SU-DHL-6 (cell line): ENCODE measurements around the gene RNF8.

Experiments
- H2AFZ ChIP-seq: fragments of 200-600 bp; sonication (generic); 2 replicates; pipeline ENCODE4 v1.6.1; 2014; ENCODE audit warnings: low read depth, mild to moderate bottlenecking, moderate library complexity, mixed read lengths, antibody characterized with exemption, low read length; ENCODE audit not compliant: severe bottlenecking
- H3F3A ChIP-seq: fragments of 200-600 bp; shearing (Covaris generic); 2 replicates; pipeline ENCODE4 v1.6.0; 2016; ENCODE audit warnings: antibody characterized with exemption, mild to moderate bottlenecking; ENCODE audit not compliant: insufficient read depth
- H3K27ac ChIP-seq: fragments of 200-600 bp; sonication (generic); 2 replicates; pipeline ENCODE4 v1.5.1; 2016; ENCODE audit warnings: low read depth, mild to moderate bottlenecking, low read length, moderate library complexity, mixed read lengths
- H3K27me3 ChIP-seq: fragments of 200-600 bp; sonication (generic), shearing (Covaris generic); 2 replicates; pipeline ENCODE4 v1.6.0; 2014; ENCODE audit warnings: mild to moderate bottlenecking, low read length
- H3K36me3 ChIP-seq: fragments of 200-600 bp; sonication (generic); 2 replicates; pipeline ENCODE4 v1.6.1; 2014; ENCODE audit warnings: mild to moderate bottlenecking, low read length, mixed read lengths
- H3K4me2 ChIP-seq: fragments of 300-600, 200-600 bp; shearing (Covaris generic), sonication (generic); 2 replicates; pipeline ENCODE4 v1.6.0; 2014; ENCODE audit warnings: low read length, low read depth, mild to moderate bottlenecking; ENCODE audit not compliant: poor library complexity, severe bottlenecking
- H3K4me3 ChIP-seq: fragments of 200-600 bp; sonication (generic); 2 replicates; pipeline ENCODE4 v1.5.1; 2014; ENCODE audit warnings: antibody characterized with exemption, low read length, mild to moderate bottlenecking, mixed read lengths; ENCODE audit not compliant: insufficient read depth, poor library complexity, severe bottlenecking
- H3K79me2 ChIP-seq: fragments of 200-600 bp; sonication (generic); 2 replicates; pipeline ENCODE4 v1.6.1; 2014; ENCODE audit warnings: mild to moderate bottlenecking, low read length, moderate library complexity; ENCODE audit not compliant: insufficient read depth
- H3K9ac ChIP-seq: fragments of 200-600 bp; sonication (generic); 2 replicates; pipeline ENCODE4 v1.7.0; 2014; ENCODE audit warnings: mild to moderate bottlenecking, low read length
- H3K9me2 ChIP-seq: fragments of 200-600 bp; sonication (generic); replicated peaks from 2 replicates; pipeline ENCODE4 v1.6.1; 2014; ENCODE audit warnings: low read length; ENCODE audit not compliant: insufficient read depth
- H3K9me3 ChIP-seq: fragments of 200-600 bp; sonication (generic); 2 replicates; pipeline ENCODE4 v1.6.1; 2014; ENCODE audit warnings: low read length, mixed read lengths; ENCODE audit not compliant: insufficient read depth
- H4K20me1 ChIP-seq: fragments of 200-600 bp; sonication (generic); 2 replicates; pipeline ENCODE4 v1.6.1; 2014; ENCODE audit warnings: low read depth, mild to moderate bottlenecking, antibody characterized with exemption, low read length, moderate library complexity, mixed read lengths
- EZH2phosphoT487 ChIP-seq: fragments of 200-600 bp; sonication (generic), shearing (Covaris generic); conservative IDR thresholded peaks from 2 replicates; pipeline ENCODE4 v1.6.1; 2018; ENCODE audit warnings: mild to moderate bottlenecking, antibody characterized with exemption, low read length, moderate library complexity, mixed read lengths
- TF ChIP-seq, protein P1 (sequence below): fragments of 200-600 bp; sonication (generic); IDR thresholded peaks from one replicate; pipeline ENCODE4 v1.5.1; 2017; ENCODE audit warnings: antibody characterized with exemption, mild to moderate bottlenecking, low read length, moderate library complexity; ENCODE audit not compliant: insufficient read depth, poor library complexity, severe bottlenecking

Gene RNF8

DNA sequence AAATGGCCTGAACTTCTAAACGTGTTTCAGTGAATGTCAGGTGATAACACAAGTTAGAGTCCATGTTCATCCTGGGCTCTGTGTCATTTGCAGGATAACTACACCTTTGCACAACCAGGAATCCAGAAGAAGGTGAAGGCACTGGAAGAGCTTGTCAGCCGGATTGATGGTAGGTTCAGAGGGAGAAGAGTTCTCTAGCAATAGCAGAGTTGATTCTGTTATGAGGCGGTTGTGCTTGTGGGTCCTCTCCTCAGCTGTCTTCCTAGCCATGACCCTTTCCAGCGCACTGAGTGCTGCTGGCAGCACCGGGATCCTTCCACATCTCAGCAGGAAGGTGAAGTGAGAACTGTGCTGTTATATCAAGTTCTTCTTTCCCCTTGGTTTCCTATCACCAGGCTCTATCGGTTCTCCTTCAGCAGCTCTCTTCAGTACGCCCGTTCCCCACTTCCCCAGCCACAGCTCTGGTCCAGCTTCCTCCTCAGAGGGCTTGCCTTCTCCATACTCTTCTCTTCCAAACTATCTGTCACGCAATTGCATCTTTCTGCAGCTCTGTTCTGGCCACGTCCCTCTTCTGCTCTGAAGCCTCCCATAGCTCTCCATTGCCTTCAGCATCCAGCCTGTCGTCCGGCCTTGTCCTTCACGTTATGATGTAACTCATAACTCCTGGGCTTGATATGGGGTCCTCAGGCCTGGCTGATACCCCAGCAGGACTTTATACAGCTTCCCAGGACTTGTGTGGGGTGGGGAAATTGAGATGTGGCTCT lies 39.9 kb upstream of the RNF8 start:
- Histone ChIP-seq H3K27ac (no peak overlapping the region), H3K79me2 (no peaks in the 10 kb centered on the region), H3K27me3 (no peaks in the 10 kb centered on the region), H3K9me2 (no peaks in the 10 kb centered on the region), H3K4me3 (no peak overlapping the region), H3K9ac (no peak overlapping the region), H4K20me1 (no peaks in the 10 kb centered on the region), H3K36me3 (no peaks in the 10 kb centered on the region), H3K4me2 (no peak overlapping the region), H3F3A (no peaks in the 10 kb centered on the region), H2AFZ (no peak overlapping the region), H3K9me3 (no peaks in the 10 kb centered on the region)
- TF ChIP-seq, protein P1, sequence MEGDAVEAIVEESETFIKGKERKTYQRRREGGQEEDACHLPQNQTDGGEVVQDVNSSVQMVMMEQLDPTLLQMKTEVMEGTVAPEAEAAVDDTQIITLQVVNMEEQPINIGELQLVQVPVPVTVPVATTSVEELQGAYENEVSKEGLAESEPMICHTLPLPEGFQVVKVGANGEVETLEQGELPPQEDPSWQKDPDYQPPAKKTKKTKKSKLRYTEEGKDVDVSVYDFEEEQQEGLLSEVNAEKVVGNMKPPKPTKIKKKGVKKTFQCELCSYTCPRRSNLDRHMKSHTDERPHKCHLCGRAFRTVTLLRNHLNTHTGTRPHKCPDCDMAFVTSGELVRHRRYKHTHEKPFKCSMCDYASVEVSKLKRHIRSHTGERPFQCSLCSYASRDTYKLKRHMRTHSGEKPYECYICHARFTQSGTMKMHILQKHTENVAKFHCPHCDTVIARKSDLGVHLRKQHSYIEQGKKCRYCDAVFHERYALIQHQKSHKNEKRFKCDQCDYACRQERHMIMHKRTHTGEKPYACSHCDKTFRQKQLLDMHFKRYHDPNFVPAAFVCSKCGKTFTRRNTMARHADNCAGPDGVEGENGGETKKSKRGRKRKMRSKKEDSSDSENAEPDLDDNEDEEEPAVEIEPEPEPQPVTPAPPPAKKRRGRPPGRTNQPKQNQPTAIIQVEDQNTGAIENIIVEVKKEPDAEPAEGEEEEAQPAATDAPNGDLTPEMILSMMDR, result no peak
- TF ChIP-seq EZH2phosphoT487, result no peak

DNA sequence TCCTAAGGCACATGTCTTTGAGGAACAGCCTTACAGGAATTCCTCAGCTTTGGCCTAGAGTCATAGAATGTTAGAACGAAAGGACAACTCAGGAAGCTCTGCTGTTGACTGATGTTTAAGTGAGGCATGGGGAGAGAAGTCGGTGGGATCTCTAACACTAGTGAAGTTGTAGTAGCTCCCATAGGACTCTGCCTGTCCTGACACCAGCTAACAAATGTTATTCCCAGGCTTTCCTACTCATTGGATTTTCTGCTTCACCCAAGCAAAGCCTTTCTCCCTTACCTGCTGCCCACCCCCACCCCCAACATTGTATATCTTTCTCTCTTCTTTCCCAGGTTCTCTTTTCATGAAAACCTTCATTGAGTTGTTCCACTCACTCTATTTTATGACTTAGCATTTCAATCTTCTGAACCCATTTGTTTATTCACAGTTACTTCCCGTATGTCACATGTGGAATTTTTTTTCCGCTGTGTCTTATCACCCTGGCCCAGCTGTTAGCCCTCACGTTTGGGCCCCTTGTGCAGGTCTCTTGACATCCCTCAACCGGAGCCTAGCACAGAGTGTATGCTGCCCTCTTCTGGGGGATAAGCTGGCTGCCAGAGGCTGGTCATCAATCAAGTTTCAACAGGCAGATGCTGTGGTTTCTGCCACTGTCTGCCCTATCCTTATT lies 39.2 kb upstream of the RNF8 start:
- no peak overlapping the region for H3K4me2 ChIP-seq
- no peak overlapping the region for H3K27ac ChIP-seq
- no peaks in the 10 kb centered on the region for H3K36me3 ChIP-seq

DNA sequence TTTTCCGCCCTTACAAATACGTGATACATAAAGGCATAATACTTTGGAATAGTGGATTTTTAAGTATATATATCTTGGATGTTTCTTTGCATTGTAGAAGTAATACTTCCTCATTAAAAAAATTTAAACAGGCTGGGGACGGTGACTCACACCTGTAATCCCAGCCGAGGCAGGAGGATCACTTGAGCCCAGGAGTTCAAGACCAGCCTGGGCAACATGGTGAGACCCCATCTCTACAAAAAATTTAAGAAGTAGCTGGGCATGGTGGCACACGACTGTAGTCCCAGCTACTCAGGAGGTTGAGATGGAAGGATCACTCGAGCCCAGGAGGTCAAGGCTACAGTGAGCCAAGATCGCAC lies 38.6 kb upstream of the RNF8 start:
- H3K36me3 ChIP-seq, result no peaks in the 10 kb centered on the region
- TF ChIP-seq EZH2phosphoT487, result no peak
- TF ChIP-seq, protein P1, result peak; percentile 11

More for the DNA sequence above, 39.2 kb upstream of the RNF8 start:
- Histone ChIP-seq H3K9me3 (no peaks in the 10 kb centered on the region), H3K27me3 (no peaks in the 10 kb centered on the region), H3K79me2 (no peaks in the 10 kb centered on the region), H3K9ac (no peak overlapping the region), H3F3A (no peaks in the 10 kb centered on the region), H2AFZ (no peak overlapping the region), H3K4me3 (no peak overlapping the region), H3K9me2 (no peaks in the 10 kb centered on the region), H4K20me1 (no peaks in the 10 kb centered on the region)
- TF ChIP-seq, protein P1, result peak; percentile 94
- no peak for TF ChIP-seq EZH2phosphoT487

More for the DNA sequence above, 38.6 kb upstream of the RNF8 start:
- no peaks in the 10 kb centered on the region for H3K9me3 ChIP-seq
- no peak overlapping the region for H3K4me3 ChIP-seq
- no peaks in the 10 kb centered on the region for H3F3A ChIP-seq
- H3K79me2 ChIP-seq, result no peaks in the 10 kb centered on the region
- no peaks in the 10 kb centered on the region for H3K27me3 ChIP-seq
- H3K27ac ChIP-seq, result no peak overlapping the region
- H2AFZ ChIP-seq, result no peak overlapping the region
- no peaks in the 10 kb centered on the region for H4K20me1 ChIP-seq
- H3K4me2 ChIP-seq, result no peak overlapping the region
- H3K9ac ChIP-seq, result no peak overlapping the region
- H3K9me2 ChIP-seq, result no peaks in the 10 kb centered on the region
